GM12878 (cell line): ENCODE results near the gene C19orf81. TPM values are rescaled to one million over a fixed set of nuclear protein-coding genes. Genes with fewer than 3 reads are reported as not detected.

Experiments
- ATAC-seq: fragments of 200-7000 bp; cut with Tn5 transposase; 3 replicates; pipeline ENCODE4 v1.9.1; 2020; ENCODE audit warnings: mild to moderate bottlenecking, moderate library complexity
- BruUV-seq: library from RNA; stranded (reverse); fragments of 400-500 nt; replicated peaks from 2 replicates; lab custom pipeline; 2021; lab: Mats Ljungman, UMichigan
- CTCF ChIA-PET: fragments of 300-600 bp; sonication (Branson Sonifier 250); formaldehyde crosslinking; extraction: SDS; loops from one replicate; lab custom pipeline; 2021; ENCODE audit warnings: inconsistent platforms; lab: Yijun Ruan, JAX
- POLR2A ChIA-PET: fragments of 350-600 bp; formaldehyde crosslinking; extraction: SDS; loops from one replicate; lab custom pipeline; 2021; ENCODE audit warnings: inconsistent platforms; lab: Charles Lee
- RAD21 ChIA-PET: fragments of 300-600 bp; sonication (Branson Sonifier 250); formaldehyde crosslinking; loops from one replicate; lab custom pipeline; 2023; ENCODE audit warnings: antibody characterized with exemption; ENCODE audit not compliant: unreplicated experiment; lab: Charles Lee
- SMC1A ChIA-PET: fragments of 300-600 bp; sonication (Branson Sonifier 250); formaldehyde crosslinking; loops from one replicate; lab custom pipeline; 2023; ENCODE audit not compliant: unreplicated experiment, uncharacterized antibody; lab: Charles Lee
- DNase-seq: peaks from one replicate; pipeline ENCODE4 v3.0.0-alpha.2; 2011; ENCODE audit warnings: low read depth, low spot score
- FAIRE-seq: peaks from 3 replicates; lab custom pipeline; 2011; peaks lifted over from hg19 to GRCh38; lab: Jason Lieb, UNC
- H2AFZ ChIP-seq: 2 replicates; pipeline ENCODE4 v1.6.0; 2011; ENCODE audit warnings: low read depth, low read length, control low read depth; ENCODE audit not compliant: control insufficient read depth
- H3K27ac ChIP-seq: 2 replicates; pipeline ENCODE4 v1.5.1; 2011; ENCODE audit warnings: control low read depth; ENCODE audit not compliant: control insufficient read depth, insufficient read depth
- H3K27me3 ChIP-seq, 2 experiments: replicated peaks in 1 of 2; 2 replicates each; pipeline versions ENCODE4 v1.6.0 to v1.6.1; 2011; ENCODE audit warnings: low read length in 1 of 2; ENCODE audit not compliant: control insufficient read depth in 2 of 2, insufficient read depth in 2 of 2
- H3K36me3 ChIP-seq, 2 experiments: 2 replicates each; pipeline ENCODE4 v1.5.1; 2011; ENCODE audit warnings: low read length in 1 of 2; ENCODE audit not compliant: control insufficient read depth in 2 of 2, insufficient read depth in 2 of 2
- H3K4me1 ChIP-seq: 2 replicates; pipeline ENCODE4 v1.6.1; 2011; ENCODE audit warnings: mild to moderate bottlenecking, low read length, moderate library complexity, mixed read lengths; ENCODE audit not compliant: control insufficient read depth, insufficient read depth
- H3K4me2 ChIP-seq: 2 replicates; pipeline ENCODE4 v1.6.0; 2011; ENCODE audit warnings: control low read depth; ENCODE audit not compliant: control insufficient read depth, insufficient read depth
- H3K4me3 ChIP-seq: fragments of 200-600 bp; sonication (generic); 2 replicates; pipeline ENCODE4 v1.5.1; 2016
- H3K79me2 ChIP-seq: 2 replicates; pipeline ENCODE4 v1.6.0; 2011; ENCODE audit warnings: low read length; ENCODE audit not compliant: control insufficient read depth, insufficient read depth
- H3K9ac ChIP-seq: 2 replicates; pipeline ENCODE4 v1.8.0; 2011; ENCODE audit warnings: low read length, control low read depth, mixed read lengths; ENCODE audit not compliant: control insufficient read depth, insufficient read depth
- H3K9me3 ChIP-seq: replicated peaks from 3 replicates; pipeline ENCODE4 v1.5.1; 2011; ENCODE audit warnings: mild to moderate bottlenecking, low read length; ENCODE audit not compliant: control insufficient read depth, insufficient read depth
- H4K20me1 ChIP-seq: 2 replicates; pipeline ENCODE4 v1.6.0; 2011; ENCODE audit not compliant: control insufficient read depth, insufficient read depth
- KDM1A ChIP-seq: fragments of 200-600 bp; sonication (generic); IDR thresholded peaks from 2 replicates; pipeline ENCODE4 v1.6.1; 2016; ENCODE audit warnings: borderline replicate concordance
- MTA3 ChIP-seq: IDR thresholded peaks from 2 replicates; pipeline ENCODE4 v1.6.1; 2012; ENCODE audit warnings: low read length, inconsistent platforms, borderline replicate concordance
- MYB ChIP-seq: fragments of 150-350 bp; IDR thresholded peaks from 2 replicates; pipeline ENCODE4 v1.6.1; 2014; ENCODE audit warnings: mild to moderate bottlenecking, low read depth, low read length, borderline replicate concordance
- RCOR1 ChIP-seq: conservative IDR thresholded peaks from 2 replicates; pipeline ENCODE4 v1.6.1; 2012; ENCODE audit warnings: low read depth, low read length, improper control_type of control experiment
- SIX5 ChIP-seq: IDR thresholded peaks from 2 replicates; pipeline ENCODE4 v1.6.1; 2011; ENCODE audit warnings: mild to moderate bottlenecking, low read depth, low read length, moderate library complexity; ENCODE audit not compliant: severe bottlenecking
- WGBS: methylation state at CpG from one replicate; pipeline ENCODE4 v1.1.6; 2016; ENCODE audit warnings: low lambda C conversion rate; ENCODE audit not compliant: insufficient replicate concordance, insufficient coverage; ENCODE audit errors: missing lambda C conversion rate; 5-methylcytosine and 5-hydroxymethylcytosine counted together
- in situ Hi-C: fragments of 300-500 bp; cut with MboI; formaldehyde crosslinking; loops from 9 replicates; pipeline ENCODE4 v1.14.3; 2018; ENCODE audit warnings: mixed read lengths
- intact Hi-C: fragments of 100-400 bp; cut with micrococcal nuclease; formaldehyde crosslinking; loops from one replicate; pipeline ENCODE4 v1.14.2; 2022; ENCODE audit not compliant: unreplicated experiment
- polyA plus RNA-seq, 11 experiments: library from polyadenylated mRNA; depleted of rRNA in 4 of 11; unstranded in 6 of 11; stranded (reverse) in 5 of 11; fragments of >200 nt; fragmentation: Nextera tagmentation in 4 of 11; fragmentation: Illumina TruSeq in 1 of 11; extraction: Ambion mirVana in 4 of 11; extraction: Trizol in 1 of 11; gene quantifications; 1 replicate in 1 of 11; 2 replicates in 10 of 11; pipeline versions ENCODE4 v1.2.1 to v1.2.3, GENCODE V29; 2011 to 2016; ENCODE audit warnings: inconsistent platforms in 2 of 11, missing spikeins in 2 of 11, low read depth in 1 of 11
- total RNA-seq, 4 experiments: library from RNA; depleted of rRNA in 3 of 4; stranded (reverse); fragments of >200 nt in 3 of 4; fragmentation: Illumina TruSeq in 1 of 4; extraction: Trizol in 1 of 4; gene quantifications; 2 replicates each; pipeline versions ENCODE4 v1.2.1 to v1.2.3, GENCODE V29; 2013 to 2021
- TF ChIP-seq, protein P1 (sequence below): IDR thresholded peaks from 2 replicates; pipeline ENCODE4 v1.6.1; 2012; ENCODE audit warnings: improper control_type of control experiment, low read depth, low read length; ENCODE audit not compliant: insufficient replicate concordance
- TF ChIP-seq, protein P2 (sequence below): fragments of 450-650 bp; conservative IDR thresholded peaks from 2 replicates; pipeline ENCODE4 v1.6.1; 2017; ENCODE audit warnings: mild to moderate bottlenecking, moderate library complexity
- TF ChIP-seq, protein P3 (sequence below): IDR thresholded peaks from 2 replicates; pipeline ENCODE4 v1.6.1; 2012; ENCODE audit warnings: mild to moderate bottlenecking, low read depth, low read length
- TF ChIP-seq, protein P4 (sequence below), 3 experiments: IDR thresholded peaks in 2 of 3; conservative IDR thresholded peaks in 1 of 3; 2 replicates each; pipeline ENCODE4 v1.5.1; 2011; ENCODE audit warnings: low read depth in 3 of 3, low read length in 3 of 3, mild to moderate bottlenecking in 3 of 3, control low read depth in 2 of 3, moderate library complexity in 2 of 3, inconsistent platforms in 1 of 3, mixed read lengths in 1 of 3; ENCODE audit not compliant: control insufficient read depth in 2 of 3, insufficient read depth in 1 of 3; ENCODE audit errors: extremely low read depth in 1 of 3

The C19orf81 gene
- total and polyA plus RNA-seq, 10 of the 15 experiments (the other 5 are each of a cell fraction or from before 2014, with no cell fraction given) = 0.69 TPM; not detected in 9

DNA sequence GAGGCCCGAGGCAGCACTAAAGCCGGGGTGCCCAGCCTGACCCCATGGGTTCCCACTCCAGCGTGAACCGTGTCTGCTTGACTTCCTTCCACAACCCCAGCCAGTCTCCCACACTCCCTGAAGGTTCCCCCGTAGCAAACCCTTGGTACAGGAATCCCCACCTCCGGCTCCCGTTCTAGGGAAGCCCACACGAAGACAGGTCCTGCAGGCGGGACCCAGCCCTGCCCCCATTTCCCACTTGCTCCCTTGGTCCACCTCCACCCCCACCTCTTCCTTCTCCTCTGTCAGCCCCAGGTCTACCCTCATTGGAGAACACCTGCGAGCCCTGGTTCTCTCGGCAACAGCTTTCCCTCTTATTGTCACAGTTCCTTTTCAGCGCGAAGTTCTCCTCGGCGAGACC, 23.9 kb downstream of the C19orf81 start:
- in situ Hi-C loops (no loop called here), intact Hi-C loops (no loop called here)
- no peaks in the 10 kb centered on the region for H3K4me1 ChIP-seq
- no peak for FAIRE-seq
- no peaks in the 10 kb centered on the region for H4K20me1 ChIP-seq
- ChIA-PET POLR2A (no interaction called here), CTCF (no interaction called here), SMC1A (no interaction called here), RAD21 (no interaction called here)
- no peak overlapping the region for H3K9ac ChIP-seq
- no peaks in the 10 kb centered on the region for H3K79me2 ChIP-seq
- DNase-seq = no peak
- H3K4me3 ChIP-seq = no peak overlapping the region
- no peak overlapping the region for H2AFZ ChIP-seq
- H3K4me2 ChIP-seq = no peak overlapping the region
- no peaks in the 10 kb centered on the region for H3K9me3 ChIP-seq
- 15% methylated on average over 15 of the region's 15 CpGs for WGBS
- H3K27me3 ChIP-seq = peaks cover 4 to 6% of the 10 kb centered on the region in 2 experiments
- H3K27ac ChIP-seq = no peak overlapping the region
- no peaks in the 10 kb centered on the region for H3K36me3 ChIP-seq
- no peak for ATAC-seq
- no TSS peak for BruUV-seq
- TF ChIP-seq MYB = no peak
- no peak for TF ChIP-seq KDM1A
- TF ChIP-seq, protein P1, sequence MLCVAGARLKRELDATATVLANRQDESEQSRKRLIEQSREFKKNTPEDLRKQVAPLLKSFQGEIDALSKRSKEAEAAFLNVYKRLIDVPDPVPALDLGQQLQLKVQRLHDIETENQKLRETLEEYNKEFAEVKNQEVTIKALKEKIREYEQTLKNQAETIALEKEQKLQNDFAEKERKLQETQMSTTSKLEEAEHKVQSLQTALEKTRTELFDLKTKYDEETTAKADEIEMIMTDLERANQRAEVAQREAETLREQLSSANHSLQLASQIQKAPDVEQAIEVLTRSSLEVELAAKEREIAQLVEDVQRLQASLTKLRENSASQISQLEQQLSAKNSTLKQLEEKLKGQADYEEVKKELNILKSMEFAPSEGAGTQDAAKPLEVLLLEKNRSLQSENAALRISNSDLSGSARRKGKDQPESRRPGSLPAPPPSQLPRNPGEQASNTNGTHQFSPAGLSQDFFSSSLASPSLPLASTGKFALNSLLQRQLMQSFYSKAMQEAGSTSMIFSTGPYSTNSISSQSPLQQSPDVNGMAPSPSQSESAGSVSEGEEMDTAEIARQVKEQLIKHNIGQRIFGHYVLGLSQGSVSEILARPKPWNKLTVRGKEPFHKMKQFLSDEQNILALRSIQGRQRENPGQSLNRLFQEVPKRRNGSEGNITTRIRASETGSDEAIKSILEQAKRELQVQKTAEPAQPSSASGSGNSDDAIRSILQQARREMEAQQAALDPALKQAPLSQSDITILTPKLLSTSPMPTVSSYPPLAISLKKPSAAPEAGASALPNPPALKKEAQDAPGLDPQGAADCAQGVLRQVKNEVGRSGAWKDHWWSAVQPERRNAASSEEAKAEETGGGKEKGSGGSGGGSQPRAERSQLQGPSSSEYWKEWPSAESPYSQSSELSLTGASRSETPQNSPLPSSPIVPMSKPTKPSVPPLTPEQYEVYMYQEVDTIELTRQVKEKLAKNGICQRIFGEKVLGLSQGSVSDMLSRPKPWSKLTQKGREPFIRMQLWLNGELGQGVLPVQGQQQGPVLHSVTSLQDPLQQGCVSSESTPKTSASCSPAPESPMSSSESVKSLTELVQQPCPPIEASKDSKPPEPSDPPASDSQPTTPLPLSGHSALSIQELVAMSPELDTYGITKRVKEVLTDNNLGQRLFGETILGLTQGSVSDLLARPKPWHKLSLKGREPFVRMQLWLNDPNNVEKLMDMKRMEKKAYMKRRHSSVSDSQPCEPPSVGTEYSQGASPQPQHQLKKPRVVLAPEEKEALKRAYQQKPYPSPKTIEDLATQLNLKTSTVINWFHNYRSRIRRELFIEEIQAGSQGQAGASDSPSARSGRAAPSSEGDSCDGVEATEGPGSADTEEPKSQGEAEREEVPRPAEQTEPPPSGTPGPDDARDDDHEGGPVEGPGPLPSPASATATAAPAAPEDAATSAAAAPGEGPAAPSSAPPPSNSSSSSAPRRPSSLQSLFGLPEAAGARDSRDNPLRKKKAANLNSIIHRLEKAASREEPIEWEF = no peak
- TF ChIP-seq, protein P2, sequence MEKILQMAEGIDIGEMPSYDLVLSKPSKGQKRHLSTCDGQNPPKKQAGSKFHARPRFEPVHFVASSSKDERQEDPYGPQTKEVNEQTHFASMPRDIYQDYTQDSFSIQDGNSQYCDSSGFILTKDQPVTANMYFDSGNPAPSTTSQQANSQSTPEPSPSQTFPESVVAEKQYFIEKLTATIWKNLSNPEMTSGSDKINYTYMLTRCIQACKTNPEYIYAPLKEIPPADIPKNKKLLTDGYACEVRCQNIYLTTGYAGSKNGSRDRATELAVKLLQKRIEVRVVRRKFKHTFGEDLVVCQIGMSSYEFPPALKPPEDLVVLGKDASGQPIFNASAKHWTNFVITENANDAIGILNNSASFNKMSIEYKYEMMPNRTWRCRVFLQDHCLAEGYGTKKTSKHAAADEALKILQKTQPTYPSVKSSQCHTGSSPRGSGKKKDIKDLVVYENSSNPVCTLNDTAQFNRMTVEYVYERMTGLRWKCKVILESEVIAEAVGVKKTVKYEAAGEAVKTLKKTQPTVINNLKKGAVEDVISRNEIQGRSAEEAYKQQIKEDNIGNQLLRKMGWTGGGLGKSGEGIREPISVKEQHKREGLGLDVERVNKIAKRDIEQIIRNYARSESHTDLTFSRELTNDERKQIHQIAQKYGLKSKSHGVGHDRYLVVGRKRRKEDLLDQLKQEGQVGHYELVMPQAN = no peak
- TF ChIP-seq, protein P3, sequence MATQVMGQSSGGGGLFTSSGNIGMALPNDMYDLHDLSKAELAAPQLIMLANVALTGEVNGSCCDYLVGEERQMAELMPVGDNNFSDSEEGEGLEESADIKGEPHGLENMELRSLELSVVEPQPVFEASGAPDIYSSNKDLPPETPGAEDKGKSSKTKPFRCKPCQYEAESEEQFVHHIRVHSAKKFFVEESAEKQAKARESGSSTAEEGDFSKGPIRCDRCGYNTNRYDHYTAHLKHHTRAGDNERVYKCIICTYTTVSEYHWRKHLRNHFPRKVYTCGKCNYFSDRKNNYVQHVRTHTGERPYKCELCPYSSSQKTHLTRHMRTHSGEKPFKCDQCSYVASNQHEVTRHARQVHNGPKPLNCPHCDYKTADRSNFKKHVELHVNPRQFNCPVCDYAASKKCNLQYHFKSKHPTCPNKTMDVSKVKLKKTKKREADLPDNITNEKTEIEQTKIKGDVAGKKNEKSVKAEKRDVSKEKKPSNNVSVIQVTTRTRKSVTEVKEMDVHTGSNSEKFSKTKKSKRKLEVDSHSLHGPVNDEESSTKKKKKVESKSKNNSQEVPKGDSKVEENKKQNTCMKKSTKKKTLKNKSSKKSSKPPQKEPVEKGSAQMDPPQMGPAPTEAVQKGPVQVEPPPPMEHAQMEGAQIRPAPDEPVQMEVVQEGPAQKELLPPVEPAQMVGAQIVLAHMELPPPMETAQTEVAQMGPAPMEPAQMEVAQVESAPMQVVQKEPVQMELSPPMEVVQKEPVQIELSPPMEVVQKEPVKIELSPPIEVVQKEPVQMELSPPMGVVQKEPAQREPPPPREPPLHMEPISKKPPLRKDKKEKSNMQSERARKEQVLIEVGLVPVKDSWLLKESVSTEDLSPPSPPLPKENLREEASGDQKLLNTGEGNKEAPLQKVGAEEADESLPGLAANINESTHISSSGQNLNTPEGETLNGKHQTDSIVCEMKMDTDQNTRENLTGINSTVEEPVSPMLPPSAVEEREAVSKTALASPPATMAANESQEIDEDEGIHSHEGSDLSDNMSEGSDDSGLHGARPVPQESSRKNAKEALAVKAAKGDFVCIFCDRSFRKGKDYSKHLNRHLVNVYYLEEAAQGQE = no peak
- TF ChIP-seq RCOR1 = no peak
- TF ChIP-seq MTA3 = no peak
- TF ChIP-seq, protein P4, sequence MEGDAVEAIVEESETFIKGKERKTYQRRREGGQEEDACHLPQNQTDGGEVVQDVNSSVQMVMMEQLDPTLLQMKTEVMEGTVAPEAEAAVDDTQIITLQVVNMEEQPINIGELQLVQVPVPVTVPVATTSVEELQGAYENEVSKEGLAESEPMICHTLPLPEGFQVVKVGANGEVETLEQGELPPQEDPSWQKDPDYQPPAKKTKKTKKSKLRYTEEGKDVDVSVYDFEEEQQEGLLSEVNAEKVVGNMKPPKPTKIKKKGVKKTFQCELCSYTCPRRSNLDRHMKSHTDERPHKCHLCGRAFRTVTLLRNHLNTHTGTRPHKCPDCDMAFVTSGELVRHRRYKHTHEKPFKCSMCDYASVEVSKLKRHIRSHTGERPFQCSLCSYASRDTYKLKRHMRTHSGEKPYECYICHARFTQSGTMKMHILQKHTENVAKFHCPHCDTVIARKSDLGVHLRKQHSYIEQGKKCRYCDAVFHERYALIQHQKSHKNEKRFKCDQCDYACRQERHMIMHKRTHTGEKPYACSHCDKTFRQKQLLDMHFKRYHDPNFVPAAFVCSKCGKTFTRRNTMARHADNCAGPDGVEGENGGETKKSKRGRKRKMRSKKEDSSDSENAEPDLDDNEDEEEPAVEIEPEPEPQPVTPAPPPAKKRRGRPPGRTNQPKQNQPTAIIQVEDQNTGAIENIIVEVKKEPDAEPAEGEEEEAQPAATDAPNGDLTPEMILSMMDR (IDR thresholded peaks at IDR 0.05 in 2 of 3, conservative IDR thresholded peaks at IDR 0.05 in 1 of 3; ENCODE audit: control insufficient read depth in 2 of 3, extremely low read depth in 1 of 3, insufficient read depth in 1 of 3, low read depth in 3 of 3, low read length in 3 of 3) = no peak
- TF ChIP-seq SIX5 = no peak
